GM12878 (cell line): ENCODE measurements around the gene PGRMC2. TPM values are rescaled to one million over a fixed set of nuclear protein-coding genes. Genes with fewer than 3 reads are reported as not detected.

Experiments used
- ATAC-seq: fragments of 200-7000 bp; cut with Tn5 transposase; 3 replicates; pipeline ENCODE4 v1.9.1; 2020; ENCODE audit warnings: mild to moderate bottlenecking, moderate library complexity
- BruUV-seq: library from RNA; stranded (reverse); fragments of 400-500 nt; replicated peaks from 2 replicates; lab custom pipeline; 2021; lab: Mats Ljungman, UMichigan
- CTCF ChIA-PET: fragments of 300-600 bp; sonication (Branson Sonifier 250); formaldehyde crosslinking; extraction: SDS; loops from one replicate; lab custom pipeline; 2021; ENCODE audit warnings: inconsistent platforms; lab: Yijun Ruan, JAX
- POLR2A ChIA-PET: fragments of 350-600 bp; formaldehyde crosslinking; extraction: SDS; loops from one replicate; lab custom pipeline; 2021; ENCODE audit warnings: inconsistent platforms; lab: Charles Lee
- RAD21 ChIA-PET: fragments of 300-600 bp; sonication (Branson Sonifier 250); formaldehyde crosslinking; loops from one replicate; lab custom pipeline; 2023; ENCODE audit warnings: antibody characterized with exemption; ENCODE audit not compliant: unreplicated experiment; lab: Charles Lee
- SMC1A ChIA-PET: fragments of 300-600 bp; sonication (Branson Sonifier 250); formaldehyde crosslinking; loops from one replicate; lab custom pipeline; 2023; ENCODE audit not compliant: unreplicated experiment, uncharacterized antibody; lab: Charles Lee
- DNase-seq: peaks from one replicate; pipeline ENCODE4 v3.0.0-alpha.2; 2011; ENCODE audit warnings: low read depth, low spot score
- FAIRE-seq: peaks from 3 replicates; lab custom pipeline; 2011; peaks lifted over from hg19 to GRCh38; lab: Jason Lieb, UNC
- H2AFZ ChIP-seq: 2 replicates; pipeline ENCODE4 v1.6.0; 2011; ENCODE audit warnings: low read depth, low read length, control low read depth; ENCODE audit not compliant: control insufficient read depth
- H3K27ac ChIP-seq: 2 replicates; pipeline ENCODE4 v1.5.1; 2011; ENCODE audit warnings: control low read depth; ENCODE audit not compliant: control insufficient read depth, insufficient read depth
- H3K27me3 ChIP-seq, 2 experiments: replicated peaks in 1 of 2; 2 replicates each; pipeline versions ENCODE4 v1.6.0 to v1.6.1; 2011; ENCODE audit warnings: low read length in 1 of 2; ENCODE audit not compliant: control insufficient read depth in 2 of 2, insufficient read depth in 2 of 2
- H3K36me3 ChIP-seq, 2 experiments: 2 replicates each; pipeline ENCODE4 v1.5.1; 2011; ENCODE audit warnings: low read length in 1 of 2; ENCODE audit not compliant: control insufficient read depth in 2 of 2, insufficient read depth in 2 of 2
- H3K4me1 ChIP-seq: 2 replicates; pipeline ENCODE4 v1.6.1; 2011; ENCODE audit warnings: mild to moderate bottlenecking, low read length, moderate library complexity, mixed read lengths; ENCODE audit not compliant: control insufficient read depth, insufficient read depth
- H3K4me2 ChIP-seq: 2 replicates; pipeline ENCODE4 v1.6.0; 2011; ENCODE audit warnings: control low read depth; ENCODE audit not compliant: control insufficient read depth, insufficient read depth
- H3K4me3 ChIP-seq: fragments of 200-600 bp; sonication (generic); 2 replicates; pipeline ENCODE4 v1.5.1; 2016
- H3K79me2 ChIP-seq: 2 replicates; pipeline ENCODE4 v1.6.0; 2011; ENCODE audit warnings: low read length; ENCODE audit not compliant: control insufficient read depth, insufficient read depth
- H3K9ac ChIP-seq: 2 replicates; pipeline ENCODE4 v1.8.0; 2011; ENCODE audit warnings: low read length, control low read depth, mixed read lengths; ENCODE audit not compliant: control insufficient read depth, insufficient read depth
- H3K9me3 ChIP-seq: replicated peaks from 3 replicates; pipeline ENCODE4 v1.5.1; 2011; ENCODE audit warnings: mild to moderate bottlenecking, low read length; ENCODE audit not compliant: control insufficient read depth, insufficient read depth
- H4K20me1 ChIP-seq: 2 replicates; pipeline ENCODE4 v1.6.0; 2011; ENCODE audit not compliant: control insufficient read depth, insufficient read depth
- FOS ChIP-seq: IDR thresholded peaks from 3 replicates; pipeline ENCODE4 v1.6.1; 2011; ENCODE audit warnings: borderline replicate concordance; ENCODE audit not compliant: insufficient read length; ENCODE audit errors: extremely low read depth
- NFIC ChIP-seq: IDR thresholded peaks from 2 replicates; pipeline ENCODE4 v1.6.1; 2012; ENCODE audit warnings: low read depth, mild to moderate bottlenecking, inconsistent platforms, low read length, moderate library complexity
- ZNF622 ChIP-seq: fragments of 450-650 bp; IDR thresholded peaks from 2 replicates; pipeline ENCODE4 v1.6.1; 2017; ENCODE audit warnings: mild to moderate bottlenecking, inconsistent platforms
- WGBS: methylation state at CpG from one replicate; pipeline ENCODE4 v1.1.6; 2016; ENCODE audit warnings: low lambda C conversion rate; ENCODE audit not compliant: insufficient replicate concordance, insufficient coverage; ENCODE audit errors: missing lambda C conversion rate; 5-methylcytosine and 5-hydroxymethylcytosine counted together
- in situ Hi-C: fragments of 300-500 bp; cut with MboI; formaldehyde crosslinking; loops from 9 replicates; pipeline ENCODE4 v1.14.3; 2018; ENCODE audit warnings: mixed read lengths
- intact Hi-C: fragments of 100-400 bp; cut with micrococcal nuclease; formaldehyde crosslinking; loops from one replicate; pipeline ENCODE4 v1.14.2; 2022; ENCODE audit not compliant: unreplicated experiment
- polyA plus RNA-seq, 11 experiments: library from polyadenylated mRNA; depleted of rRNA in 4 of 11; unstranded in 6 of 11; stranded (reverse) in 5 of 11; fragments of >200 nt; fragmentation: Nextera tagmentation in 4 of 11; fragmentation: Illumina TruSeq in 1 of 11; extraction: Ambion mirVana in 4 of 11; extraction: Trizol in 1 of 11; gene quantifications; 1 replicate in 1 of 11; 2 replicates in 10 of 11; pipeline versions ENCODE4 v1.2.1 to v1.2.3, GENCODE V29; 2011 to 2016; ENCODE audit warnings: inconsistent platforms in 2 of 11, missing spikeins in 2 of 11, low read depth in 1 of 11
- total RNA-seq, 4 experiments: library from RNA; depleted of rRNA in 3 of 4; stranded (reverse); fragments of >200 nt in 3 of 4; fragmentation: Illumina TruSeq in 1 of 4; extraction: Trizol in 1 of 4; gene quantifications; 2 replicates each; pipeline versions ENCODE4 v1.2.1 to v1.2.3, GENCODE V29; 2013 to 2021
- TF ChIP-seq, protein P1 (sequence below): fragments of 450-650 bp; IDR thresholded peaks from 2 replicates; pipeline ENCODE4 v1.6.1; 2018; ENCODE audit warnings: borderline replicate concordance, mild to moderate bottlenecking; ENCODE audit not compliant: partially characterized antibody

Gene PGRMC2
- total and polyA plus RNA-seq, 10 of the 15 experiments (the other 5 are each of a cell fraction or from before 2014, with no cell fraction given), result 6.3 to 38.4 (median 12.0) TPM

DNA sequence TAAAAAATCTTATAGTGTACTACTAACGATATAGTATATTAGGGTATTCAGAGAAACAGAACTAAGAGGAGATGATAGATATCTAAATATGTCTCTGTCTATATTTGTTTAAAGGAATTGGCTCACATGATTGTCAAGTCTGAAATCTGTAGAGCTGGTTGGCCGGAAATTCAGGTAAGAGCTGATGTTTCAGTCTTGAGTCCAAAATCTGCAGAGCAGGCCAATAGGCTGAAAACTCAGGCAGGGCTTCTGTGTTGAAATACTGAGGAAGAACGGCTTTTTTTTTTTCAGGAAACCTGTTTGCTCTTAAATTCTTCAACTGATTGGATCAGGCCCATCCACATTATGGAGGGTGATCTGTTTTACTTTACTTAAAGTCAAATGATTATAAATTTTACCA, 31.7 kb downstream of the PGRMC2 start:
- no peak overlapping the region for H3K27ac ChIP-seq
- H3K79me2 ChIP-seq, result no peaks in the 10 kb centered on the region
- 40% methylated on average over 3 of the region's 3 CpGs for WGBS
- H3K9ac ChIP-seq, result no peak overlapping the region
- H3K27me3 ChIP-seq, result no peaks in the 10 kb centered on the region
- intact Hi-C loops, result no loop called here
- ChIA-PET POLR2A (no interaction called here), CTCF (interaction anchor here (0.6 kb wide), 1 partner anchor 315 kb away, joined by 3 read pairs; no protein-coding TSS in a partner anchor), SMC1A (interaction anchor here (1.0 kb wide), 1 partner anchor 25 kb away, joined by 3 read pairs; no protein-coding TSS in a partner anchor), RAD21 (no interaction called here)
- no peak for DNase-seq
- H3K9me3 ChIP-seq, result no peaks in the 10 kb centered on the region; the same call in 2 of the 3 replicates
- in situ Hi-C loops, result no loop called here
- ATAC-seq, result peak; percentile 29
- TF ChIP-seq, protein P1, sequence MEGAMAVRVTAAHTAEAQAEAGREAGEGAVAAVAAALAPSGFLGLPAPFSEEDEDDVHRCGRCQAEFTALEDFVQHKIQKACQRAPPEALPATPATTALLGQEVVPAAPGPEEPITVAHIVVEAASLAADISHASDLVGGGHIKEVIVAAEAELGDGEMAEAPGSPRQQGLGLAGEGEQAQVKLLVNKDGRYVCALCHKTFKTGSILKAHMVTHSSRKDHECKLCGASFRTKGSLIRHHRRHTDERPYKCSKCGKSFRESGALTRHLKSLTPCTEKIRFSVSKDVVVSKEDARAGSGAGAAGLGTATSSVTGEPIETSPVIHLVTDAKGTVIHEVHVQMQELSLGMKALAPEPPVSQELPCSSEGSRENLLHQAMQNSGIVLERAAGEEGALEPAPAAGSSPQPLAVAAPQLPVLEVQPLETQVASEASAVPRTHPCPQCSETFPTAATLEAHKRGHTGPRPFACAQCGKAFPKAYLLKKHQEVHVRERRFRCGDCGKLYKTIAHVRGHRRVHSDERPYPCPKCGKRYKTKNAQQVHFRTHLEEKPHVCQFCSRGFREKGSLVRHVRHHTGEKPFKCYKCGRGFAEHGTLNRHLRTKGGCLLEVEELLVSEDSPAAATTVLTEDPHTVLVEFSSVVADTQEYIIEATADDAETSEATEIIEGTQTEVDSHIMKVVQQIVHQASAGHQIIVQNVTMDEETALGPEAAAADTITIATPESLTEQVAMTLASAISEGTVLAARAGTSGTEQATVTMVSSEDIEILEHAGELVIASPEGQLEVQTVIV, result no peak
- no peak for TF ChIP-seq ZNF622
- no peak for TF ChIP-seq NFIC
- no peak for TF ChIP-seq FOS
- H3K36me3 ChIP-seq, result no peaks in the 10 kb centered on the region
- no peak for FAIRE-seq
- BruUV-seq, result no TSS peak
- no peak overlapping the region for H3K4me3 ChIP-seq
- H4K20me1 ChIP-seq, result no peaks in the 10 kb centered on the region
- no peak overlapping the region for H3K4me2 ChIP-seq
- no peaks in the 10 kb centered on the region for H3K4me1 ChIP-seq
- H2AFZ ChIP-seq, result no peak overlapping the region
